ENCODE measurements around the gene USP31. TPM values are rescaled to one million over a fixed set of nuclear protein-coding genes. Genes with fewer than 3 reads are reported as not detected.

The USP31 gene
- total RNA-seq, 1 donor from 2014 or later, result 8.9 TPM

GRCh38 chr16:23140107-23140506 is 9.1 kb downstream of the USP31 start:
- Histone ChIP-seq H3K36me3 (ENCODE audit: control insufficient read depth in 3 of 3, insufficient read depth in 3 of 3, low read length in 3 of 3) (no peaks in the 10 kb centered on the region), H3K27me3 (ENCODE audit: control insufficient read depth in 3 of 3, insufficient read depth in 3 of 3, low read length in 3 of 3) (no peaks in the 10 kb centered on the region), H3K4me3 (ENCODE audit: low read length in 3 of 3) (no peak overlapping the region), H3K27ac (ENCODE audit: low read depth, low read length) (no peak overlapping the region), H3K4me1 (ENCODE audit: control insufficient read depth in 3 of 3, insufficient read depth in 3 of 3, low read length in 3 of 3) (peaks cover 6 to 15% (median 12%) of the 10 kb centered on the region in 3 donors), H3K9me3 (ENCODE audit: control insufficient read depth in 3 of 3, low read length in 3 of 3) (peaks cover 0 to 3% (median 0%) of the 10 kb centered on the region in 3 donors), H3K9ac (ENCODE audit: low read depth in 1 of 3, low read length in 3 of 3) (no peak overlapping the region)

- Histone ChIP-seq H3K9me3 (ENCODE audit: control insufficient read depth in 3 of 3, low read length in 3 of 3) (peaks cover 0 to 3% (median 0%) of the 10 kb centered on the region in 3 donors), H3K36me3 (ENCODE audit: control insufficient read depth in 3 of 3, insufficient read depth in 3 of 3, low read length in 3 of 3) (no peaks in the 10 kb centered on the region), H3K4me1 (ENCODE audit: control insufficient read depth in 3 of 3, insufficient read depth in 3 of 3, low read length in 3 of 3) (peaks cover 12 to 17% (median 16%) of the 10 kb centered on the region in 3 donors), H3K4me3 (ENCODE audit: low read length in 3 of 3) (no peak overlapping the region), H3K27me3 (ENCODE audit: control insufficient read depth in 3 of 3, insufficient read depth in 3 of 3, low read length in 3 of 3) (no peaks in the 10 kb centered on the region), H3K9ac (ENCODE audit: low read depth in 1 of 3, low read length in 3 of 3) (no peak overlapping the region), H3K27ac (ENCODE audit: low read depth, low read length) (no peak overlapping the region)
These were observed 11.4 kb downstream of the USP31 start for GRCh38 chr16:23137818-23138217.

- Histone ChIP-seq H3K9me3 (ENCODE audit: control insufficient read depth in 3 of 3, low read length in 3 of 3) (peaks cover 0 to 3% (median 0%) of the 10 kb centered on the region in 3 donors), H3K4me1 (ENCODE audit: control insufficient read depth in 3 of 3, insufficient read depth in 3 of 3, low read length in 3 of 3) (peaks cover 12 to 14% (median 14%) of the 10 kb centered on the region in 3 donors), H3K27me3 (ENCODE audit: control insufficient read depth in 3 of 3, insufficient read depth in 3 of 3, low read length in 3 of 3) (no peaks in the 10 kb centered on the region), H3K4me3 (ENCODE audit: low read length in 3 of 3) (no peak overlapping the region), H3K36me3 (ENCODE audit: control insufficient read depth in 3 of 3, insufficient read depth in 3 of 3, low read length in 3 of 3) (no peaks in the 10 kb centered on the region), H3K9ac (ENCODE audit: low read depth in 1 of 3, low read length in 3 of 3) (no peak overlapping the region), H3K27ac (ENCODE audit: low read depth, low read length) (no peak overlapping the region)
These were observed 12.0 kb downstream of the USP31 start for GRCh38 chr16:23137256-23137655.

GRCh38 chr16:23134274-23134673 is 15.0 kb downstream of the USP31 start:
- H3K4me1 ChIP-seq (ENCODE audit: control insufficient read depth in 3 of 3, insufficient read depth in 3 of 3, low read length in 3 of 3), result peaks cover 15 to 27% (median 21%) of the 10 kb centered on the region in 3 donors
- no peak overlapping the region for H3K27ac ChIP-seq (ENCODE audit: low read depth, low read length)
- no peaks in the 10 kb centered on the region for H3K27me3 ChIP-seq (ENCODE audit: control insufficient read depth in 3 of 3, insufficient read depth in 3 of 3, low read length in 3 of 3)
- peaks cover 0 to 3% (median 0%) of the 10 kb centered on the region in 3 donors for H3K9me3 ChIP-seq (ENCODE audit: control insufficient read depth in 3 of 3, low read length in 3 of 3)
- H3K4me3 ChIP-seq (ENCODE audit: low read length in 3 of 3), result no peak overlapping the region
- no peak overlapping the region for H3K9ac ChIP-seq (ENCODE audit: low read depth in 1 of 3, low read length in 3 of 3)
- no peaks in the 10 kb centered on the region for H3K36me3 ChIP-seq (ENCODE audit: control insufficient read depth in 3 of 3, insufficient read depth in 3 of 3, low read length in 3 of 3)

- Histone ChIP-seq H3K4me3 (ENCODE audit: low read length in 3 of 3) (peak overlapping the region; percentile 19 to 52 (median 30)), H3K4me1 (ENCODE audit: control insufficient read depth in 3 of 3, insufficient read depth in 3 of 3, low read length in 3 of 3) (peaks cover 15 to 27% (median 21%) of the 10 kb centered on the region in 3 donors), H3K9ac (ENCODE audit: low read depth in 1 of 3, low read length in 3 of 3) (peak overlapping the region; percentile 10 to 60 (median 52))
These were observed 16.3 kb downstream of the USP31 start for GRCh38 chr16:23132775-23133463.

GRCh38 chr16:23131931-23132621 is 17.2 kb downstream of the USP31 start:
- peak overlapping the region; percentile 57 for H3K27ac ChIP-seq (ENCODE audit: low read depth, low read length)
- H3K4me3 ChIP-seq (ENCODE audit: low read length in 3 of 3), result peak overlapping the region in 2 of 3 donors; percentile 30 to 52
- H3K4me1 ChIP-seq (ENCODE audit: control insufficient read depth in 3 of 3, insufficient read depth in 3 of 3, low read length in 3 of 3), result peaks cover 15 to 27% (median 21%) of the 10 kb centered on the region in 3 donors
- H3K36me3 ChIP-seq (ENCODE audit: control insufficient read depth in 3 of 3, insufficient read depth in 3 of 3, low read length in 3 of 3), result no peaks in the 10 kb centered on the region
- H3K27me3 ChIP-seq (ENCODE audit: control insufficient read depth in 3 of 3, insufficient read depth in 3 of 3, low read length in 3 of 3), result no peaks in the 10 kb centered on the region
- H3K9me3 ChIP-seq (ENCODE audit: control insufficient read depth in 3 of 3, low read length in 3 of 3), result no peaks in the 10 kb centered on the region
- H3K9ac ChIP-seq (ENCODE audit: low read depth in 1 of 3, low read length in 3 of 3), result peak overlapping the region in 1 of 3 donors; percentile 39

More at GRCh38 chr16:23132775-23133463, 16.3 kb downstream of the USP31 start:
- Histone ChIP-seq H3K27ac (ENCODE audit: low read depth, low read length) (peak overlapping the region; percentile 37), H3K9me3 (ENCODE audit: control insufficient read depth in 3 of 3, low read length in 3 of 3) (no peaks in the 10 kb centered on the region), H3K27me3 (ENCODE audit: control insufficient read depth in 3 of 3, insufficient read depth in 3 of 3, low read length in 3 of 3) (no peaks in the 10 kb centered on the region), H3K36me3 (ENCODE audit: control insufficient read depth in 3 of 3, insufficient read depth in 3 of 3, low read length in 3 of 3) (no peaks in the 10 kb centered on the region)

- Histone ChIP-seq H3K4me3 (ENCODE audit: low read length in 3 of 3) (peak overlapping the region in 1 of 3 donors; percentile 28), H3K27ac (ENCODE audit: low read depth, low read length) (peak overlapping the region; percentile 57), H3K9ac (ENCODE audit: low read depth in 1 of 3, low read length in 3 of 3) (no peak overlapping the region), H3K36me3 (ENCODE audit: control insufficient read depth in 3 of 3, insufficient read depth in 3 of 3, low read length in 3 of 3) (no peaks in the 10 kb centered on the region), H3K9me3 (ENCODE audit: control insufficient read depth in 3 of 3, low read length in 3 of 3) (no peaks in the 10 kb centered on the region), H3K27me3 (ENCODE audit: control insufficient read depth in 3 of 3, insufficient read depth in 3 of 3, low read length in 3 of 3) (no peaks in the 10 kb centered on the region), H3K4me1 (ENCODE audit: control insufficient read depth in 3 of 3, insufficient read depth in 3 of 3, low read length in 3 of 3) (peaks cover 15 to 27% (median 21%) of the 10 kb centered on the region in 3 donors)
These were observed 17.8 kb downstream of the USP31 start for GRCh38 chr16:23131436-23131835.

GRCh38 chr16:23131036-23131435 is 18.2 kb downstream of the USP31 start:
- no peak overlapping the region for H3K9ac ChIP-seq (ENCODE audit: low read depth in 1 of 3, low read length in 3 of 3)
- H3K36me3 ChIP-seq (ENCODE audit: control insufficient read depth in 3 of 3, insufficient read depth in 3 of 3, low read length in 3 of 3), result no peaks in the 10 kb centered on the region
- peak overlapping the region; percentile 57 for H3K27ac ChIP-seq (ENCODE audit: low read depth, low read length)
- H3K27me3 ChIP-seq (ENCODE audit: control insufficient read depth in 3 of 3, insufficient read depth in 3 of 3, low read length in 3 of 3), result no peaks in the 10 kb centered on the region
- H3K4me1 ChIP-seq (ENCODE audit: control insufficient read depth in 3 of 3, insufficient read depth in 3 of 3, low read length in 3 of 3), result peaks cover 15 to 27% (median 21%) of the 10 kb centered on the region in 3 donors
- H3K9me3 ChIP-seq (ENCODE audit: control insufficient read depth in 3 of 3, low read length in 3 of 3), result no peaks in the 10 kb centered on the region
- H3K4me3 ChIP-seq (ENCODE audit: low read length in 3 of 3), result no peak overlapping the region

- Histone ChIP-seq H3K27me3 (ENCODE audit: control insufficient read depth in 3 of 3, insufficient read depth in 3 of 3, low read length in 3 of 3) (no peaks in the 10 kb centered on the region), H3K36me3 (ENCODE audit: control insufficient read depth in 3 of 3, insufficient read depth in 3 of 3, low read length in 3 of 3) (no peaks in the 10 kb centered on the region), H3K9me3 (ENCODE audit: control insufficient read depth in 3 of 3, low read length in 3 of 3) (no peaks in the 10 kb centered on the region), H3K9ac (ENCODE audit: low read depth in 1 of 3, low read length in 3 of 3) (no peak overlapping the region), H3K27ac (ENCODE audit: low read depth, low read length) (no peak overlapping the region), H3K4me1 (ENCODE audit: control insufficient read depth in 3 of 3, insufficient read depth in 3 of 3, low read length in 3 of 3) (peaks cover 24 to 35% (median 31%) of the 10 kb centered on the region in 3 donors), H3K4me3 (ENCODE audit: low read length in 3 of 3) (no peak overlapping the region)
These were observed 19.6 kb downstream of the USP31 start for GRCh38 chr16:23129686-23130085.

- Histone ChIP-seq H3K27ac (ENCODE audit: low read depth, low read length) (no peak overlapping the region), H3K9me3 (ENCODE audit: control insufficient read depth in 3 of 3, low read length in 3 of 3) (no peaks in the 10 kb centered on the region), H3K9ac (ENCODE audit: low read depth in 1 of 3, low read length in 3 of 3) (no peak overlapping the region), H3K27me3 (ENCODE audit: control insufficient read depth in 3 of 3, insufficient read depth in 3 of 3, low read length in 3 of 3) (no peaks in the 10 kb centered on the region), H3K36me3 (ENCODE audit: control insufficient read depth in 3 of 3, insufficient read depth in 3 of 3, low read length in 3 of 3) (no peaks in the 10 kb centered on the region), H3K4me3 (ENCODE audit: low read length in 3 of 3) (no peak overlapping the region), H3K4me1 (ENCODE audit: control insufficient read depth in 3 of 3, insufficient read depth in 3 of 3, low read length in 3 of 3) (peaks cover 18 to 34% (median 28%) of the 10 kb centered on the region in 3 donors)
These were observed 21.2 kb downstream of the USP31 start for GRCh38 chr16:23128056-23128455.
